GM23338 (cell line): ENCODE measurements around the gene LYL1. TPM values are rescaled to one million over a fixed set of nuclear protein-coding genes. Genes with fewer than 3 reads are reported as not detected.
A peak's percentile ranks its signal among the peaks of the same experiment; 100 is the strongest.

Source experiments
- ATAC-seq: fragments of 200-7000 bp; cut with Tn5 transposase; 3 replicates; pipeline ENCODE4 v1.9.1; 2020
- DNase-seq: peaks from one replicate; pipeline ENCODE4 v3.0.0-alpha.2; 2015; ENCODE audit warnings: low spot score
- H2AFZ ChIP-seq: fragments of 200-600 bp; sonication (generic); 2 replicates; pipeline ENCODE4 v1.8.0; 2016; ENCODE audit warnings: antibody characterized with exemption, mild to moderate bottlenecking, moderate library complexity
- H3F3A ChIP-seq: fragments of 200-600 bp; sonication (generic); replicated peaks from 2 replicates; pipeline ENCODE4 v1.8.0; 2017; ENCODE audit warnings: antibody characterized with exemption, mixed run types, low read depth
- H3K27ac ChIP-seq: fragments of 200-600 bp; sonication (generic); 2 replicates; pipeline ENCODE4 v1.6.1; 2016; ENCODE audit warnings: low read depth
- H3K27me3 ChIP-seq: fragments of 200-600 bp; sonication (generic); 2 replicates; pipeline ENCODE4 v1.8.0; 2016; ENCODE audit warnings: mild to moderate bottlenecking, mixed run types, moderate library complexity; ENCODE audit not compliant: insufficient read depth
- H3K36me3 ChIP-seq: fragments of 200-600 bp; sonication (generic); 2 replicates; pipeline ENCODE4 v1.8.0; 2016; ENCODE audit warnings: mild to moderate bottlenecking; ENCODE audit not compliant: insufficient read depth
- H3K4me1 ChIP-seq: fragments of 200-600 bp; sonication (generic); 2 replicates; pipeline ENCODE4 v1.8.0; 2016; ENCODE audit warnings: mild to moderate bottlenecking, moderate library complexity; ENCODE audit not compliant: insufficient read depth
- H3K4me2 ChIP-seq: fragments of 200-600 bp; sonication (generic); 2 replicates; pipeline ENCODE4 v1.7.1; 2017; ENCODE audit warnings: mixed run types
- H3K4me3 ChIP-seq: fragments of 200-600 bp; sonication (generic); 2 replicates; pipeline ENCODE4 v1.6.1; 2016; ENCODE audit warnings: mixed run types
- H3K79me2 ChIP-seq: fragments of 200-600 bp; sonication (generic); replicated peaks from 2 replicates; pipeline ENCODE4 v1.8.0; 2017; ENCODE audit warnings: mild to moderate bottlenecking; ENCODE audit not compliant: insufficient read depth
- H3K9me2 ChIP-seq: fragments of 200-600 bp; sonication (generic); 2 replicates; pipeline ENCODE4 v1.8.0; 2017; ENCODE audit not compliant: insufficient read depth
- H4K20me1 ChIP-seq: fragments of 200-600 bp; sonication (generic); replicated peaks from 2 replicates; pipeline ENCODE4 v1.8.0; 2017; ENCODE audit warnings: mild to moderate bottlenecking; ENCODE audit not compliant: insufficient read depth
- H3K27ac Mint-ChIP-seq: 2 replicates; pipeline ENCODE4 v1.8.0; 2020; ENCODE audit warnings: inconsistent platforms, mild to moderate bottlenecking, moderate library complexity, mixed read lengths
- H3K27me3 Mint-ChIP-seq: 3 replicates; pipeline ENCODE4 v1.8.0; 2022; ENCODE audit warnings: low read depth, mild to moderate bottlenecking, moderate library complexity, mixed read lengths, inconsistent platforms; ENCODE audit not compliant: insufficient read depth, poor library complexity
- H3K36me3 Mint-ChIP-seq: 3 replicates; pipeline ENCODE4 v1.8.0; 2021; ENCODE audit warnings: low read depth, mild to moderate bottlenecking, inconsistent platforms, moderate library complexity, mixed read lengths
- H3K4me1 Mint-ChIP-seq: 3 replicates; pipeline ENCODE4 v1.8.0; 2020; ENCODE audit warnings: mild to moderate bottlenecking, inconsistent platforms, mixed read lengths
- H3K4me3 Mint-ChIP-seq: 3 replicates; pipeline ENCODE4 v1.8.0; 2021; ENCODE audit warnings: moderate library complexity, mild to moderate bottlenecking, inconsistent platforms, mixed read lengths
- H3K9me3 Mint-ChIP-seq: 3 replicates; pipeline ENCODE4 v1.8.0; 2020; ENCODE audit warnings: moderate library complexity, mild to moderate bottlenecking, inconsistent platforms, mixed read lengths
- EZH2phosphoT487 ChIP-seq: fragments of 200-600 bp; sonication (generic); IDR thresholded peaks from one replicate; pipeline ENCODE4 v1.8.1; 2018; ENCODE audit warnings: antibody characterized with exemption; ENCODE audit not compliant: unreplicated experiment
- JUNB ChIP-seq: IDR thresholded peaks from one replicate; pipeline ENCODE4 v1.6.1; 2016; ENCODE audit warnings: antibody characterized with exemption; ENCODE audit not compliant: unreplicated experiment
- NANOG ChIP-seq: IDR thresholded peaks from 2 replicates; pipeline ENCODE4 v1.6.1; 2016; ENCODE audit warnings: antibody characterized with exemption, borderline replicate concordance
- POLR2AphosphoS5 ChIP-seq: IDR thresholded peaks from 2 replicates; pipeline ENCODE4 v1.6.1; 2016; ENCODE audit warnings: antibody characterized with exemption, low read depth
- STAT1 ChIP-seq: IDR thresholded peaks from one replicate; pipeline ENCODE4 v1.6.1; 2016; ENCODE audit warnings: antibody characterized with exemption; ENCODE audit not compliant: unreplicated experiment
- ZNF114 ChIP-seq: fragments of 250-450 bp; sonication (Bioruptor Pico); IDR thresholded peaks from 2 replicates; pipeline ENCODE4 v1.5.0; 2020; ENCODE audit warnings: mild to moderate bottlenecking, moderate library complexity
- ZNF331 ChIP-seq: fragments of 250-450 bp; sonication (Bioruptor Pico); IDR thresholded peaks from 2 replicates; pipeline ENCODE4 v1.5.0; 2020; ENCODE audit warnings: low read depth, mild to moderate bottlenecking, moderate library complexity
- ZNF462 ChIP-seq: fragments of 250-450 bp; sonication (Bioruptor Pico); IDR thresholded peaks from 2 replicates; pipeline ENCODE4 v1.5.0; 2020; ENCODE audit warnings: mild to moderate bottlenecking, moderate library complexity
- polyA plus RNA-seq: library from polyadenylated mRNA; unstranded; fragments of >200 nt; fragmentation: Nextera tagmentation; extraction: Ambion mirVana; gene quantifications from 2 replicates; pipeline ENCODE4 v1.2.1, GENCODE V29; 2016
- total RNA-seq: library from RNA; depleted of rRNA; stranded (reverse); fragments of >200 nt; shearing (Covaris generic); gene quantifications from 2 replicates; pipeline ENCODE4 v1.2.3, GENCODE V29; 2014
- TF ChIP-seq, protein P1 (sequence below): IDR thresholded peaks from one replicate; pipeline ENCODE4 v1.6.1; 2018; ENCODE audit warnings: antibody characterized with exemption; ENCODE audit not compliant: unreplicated experiment

LYL1 gene
- total and polyA plus RNA-seq, 2 experiments from 2014 or later: 1.2 to 2.2 TPM

DNA sequence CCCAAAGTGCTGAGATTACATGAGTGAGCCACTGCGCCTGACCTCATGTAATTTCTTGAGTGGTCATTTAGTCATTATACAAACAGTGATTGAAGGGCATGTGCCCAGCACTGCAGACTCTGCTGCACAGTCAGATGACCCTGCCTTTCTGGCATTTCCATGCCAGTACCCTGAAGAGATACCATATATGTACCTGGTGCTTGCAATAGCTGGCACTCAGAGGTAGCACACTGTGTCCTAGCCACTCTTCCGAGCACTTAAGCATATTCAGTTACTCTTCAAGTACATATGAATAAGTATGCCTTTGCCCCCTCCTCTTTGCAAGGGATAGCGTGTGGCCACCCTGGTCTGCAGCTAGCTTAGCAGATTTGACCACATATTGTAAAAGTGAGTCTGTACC is 32.0 kb upstream of the LYL1 start (continued):
- no peak for TF ChIP-seq ZNF462 (CRISPR knock-in tag)
- TF ChIP-seq, protein P1, sequence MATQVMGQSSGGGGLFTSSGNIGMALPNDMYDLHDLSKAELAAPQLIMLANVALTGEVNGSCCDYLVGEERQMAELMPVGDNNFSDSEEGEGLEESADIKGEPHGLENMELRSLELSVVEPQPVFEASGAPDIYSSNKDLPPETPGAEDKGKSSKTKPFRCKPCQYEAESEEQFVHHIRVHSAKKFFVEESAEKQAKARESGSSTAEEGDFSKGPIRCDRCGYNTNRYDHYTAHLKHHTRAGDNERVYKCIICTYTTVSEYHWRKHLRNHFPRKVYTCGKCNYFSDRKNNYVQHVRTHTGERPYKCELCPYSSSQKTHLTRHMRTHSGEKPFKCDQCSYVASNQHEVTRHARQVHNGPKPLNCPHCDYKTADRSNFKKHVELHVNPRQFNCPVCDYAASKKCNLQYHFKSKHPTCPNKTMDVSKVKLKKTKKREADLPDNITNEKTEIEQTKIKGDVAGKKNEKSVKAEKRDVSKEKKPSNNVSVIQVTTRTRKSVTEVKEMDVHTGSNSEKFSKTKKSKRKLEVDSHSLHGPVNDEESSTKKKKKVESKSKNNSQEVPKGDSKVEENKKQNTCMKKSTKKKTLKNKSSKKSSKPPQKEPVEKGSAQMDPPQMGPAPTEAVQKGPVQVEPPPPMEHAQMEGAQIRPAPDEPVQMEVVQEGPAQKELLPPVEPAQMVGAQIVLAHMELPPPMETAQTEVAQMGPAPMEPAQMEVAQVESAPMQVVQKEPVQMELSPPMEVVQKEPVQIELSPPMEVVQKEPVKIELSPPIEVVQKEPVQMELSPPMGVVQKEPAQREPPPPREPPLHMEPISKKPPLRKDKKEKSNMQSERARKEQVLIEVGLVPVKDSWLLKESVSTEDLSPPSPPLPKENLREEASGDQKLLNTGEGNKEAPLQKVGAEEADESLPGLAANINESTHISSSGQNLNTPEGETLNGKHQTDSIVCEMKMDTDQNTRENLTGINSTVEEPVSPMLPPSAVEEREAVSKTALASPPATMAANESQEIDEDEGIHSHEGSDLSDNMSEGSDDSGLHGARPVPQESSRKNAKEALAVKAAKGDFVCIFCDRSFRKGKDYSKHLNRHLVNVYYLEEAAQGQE: no peak

- no peaks in the 10 kb centered on the region for H3F3A ChIP-seq
- no peak; the same call in 2 of the 3 replicates for ATAC-seq
- TF ChIP-seq, protein P1: no peak
- no peak for TF ChIP-seq NANOG
- no peak for TF ChIP-seq JUNB
- no peak for TF ChIP-seq POLR2AphosphoS5
- no peak for TF ChIP-seq ZNF331 (CRISPR knock-in tag)
- no peak for TF ChIP-seq EZH2phosphoT487
- no peak for TF ChIP-seq STAT1
- no peak for TF ChIP-seq ZNF114
Observed at GRCh38 chr19:13133241-13133870, 30.7 kb upstream of the LYL1 start.

More at GRCh38 chr19:13133241-13133870, 30.7 kb upstream of the LYL1 start:
- Mint-ChIP-seq H3K27ac (no peak overlapping the region), H3K4me3 (no peak overlapping the region), H3K4me1 (peaks cover 3% of the 10 kb centered on the region; the same call in 2 of the 3 replicates), H3K27me3 (peaks cover 14% of the 10 kb centered on the region), H3K9me3 (no peaks in the 10 kb centered on the region), H3K36me3 (peaks cover 53% of the 10 kb centered on the region)
- H3K4me3 ChIP-seq: no peak overlapping the region
- H3K4me2 ChIP-seq: no peak overlapping the region
- H3K36me3 ChIP-seq: peaks cover 5% of the 10 kb centered on the region; the same call in 1 of the 2 replicates
- H3K27ac ChIP-seq: 0 out of 2 replicates have a peak overlapping the region, but pooled peaks have one; percentile 66
- H2AFZ ChIP-seq: no peak overlapping the region
- H3K9me2 ChIP-seq: no peaks in the 10 kb centered on the region
- peaks cover 59% of the 10 kb centered on the region for H4K20me1 ChIP-seq
- H3K79me2 ChIP-seq: peaks cover 65% of the 10 kb centered on the region
- H3K27me3 ChIP-seq: no peaks in the 10 kb centered on the region
- H3K4me1 ChIP-seq: no peaks in the 10 kb centered on the region
- no peak for DNase-seq
